CD4-positive, alpha-beta T cell treated with Interleukin-1 beta for 1 hour (primary cell): ENCODE measurements around the gene TP53TG5.

Experiments
- DNase-seq, 2 donors: peaks; one replicate each; pipeline ENCODE4 v3.0.0-alpha.2; 2020 to 2022

The TP53TG5 gene

GRCh38 chr20:45322952-45323383 lies 55.2 kb downstream of the TP53TG5 start:
- DNase-seq, result peak; percentile 22 to 45
